ENCODE results near the gene HMOX2. TPM values are rescaled to one million over a fixed set of nuclear protein-coding genes. Genes with fewer than 3 reads are reported as not detected.

The HMOX2 gene
- total and polyA plus RNA-seq, 2 of the 13 experiments (the other 11 are each of a cell fraction or from before 2014, with no cell fraction given) = 60.3 to 70.4 TPM

DNA sequence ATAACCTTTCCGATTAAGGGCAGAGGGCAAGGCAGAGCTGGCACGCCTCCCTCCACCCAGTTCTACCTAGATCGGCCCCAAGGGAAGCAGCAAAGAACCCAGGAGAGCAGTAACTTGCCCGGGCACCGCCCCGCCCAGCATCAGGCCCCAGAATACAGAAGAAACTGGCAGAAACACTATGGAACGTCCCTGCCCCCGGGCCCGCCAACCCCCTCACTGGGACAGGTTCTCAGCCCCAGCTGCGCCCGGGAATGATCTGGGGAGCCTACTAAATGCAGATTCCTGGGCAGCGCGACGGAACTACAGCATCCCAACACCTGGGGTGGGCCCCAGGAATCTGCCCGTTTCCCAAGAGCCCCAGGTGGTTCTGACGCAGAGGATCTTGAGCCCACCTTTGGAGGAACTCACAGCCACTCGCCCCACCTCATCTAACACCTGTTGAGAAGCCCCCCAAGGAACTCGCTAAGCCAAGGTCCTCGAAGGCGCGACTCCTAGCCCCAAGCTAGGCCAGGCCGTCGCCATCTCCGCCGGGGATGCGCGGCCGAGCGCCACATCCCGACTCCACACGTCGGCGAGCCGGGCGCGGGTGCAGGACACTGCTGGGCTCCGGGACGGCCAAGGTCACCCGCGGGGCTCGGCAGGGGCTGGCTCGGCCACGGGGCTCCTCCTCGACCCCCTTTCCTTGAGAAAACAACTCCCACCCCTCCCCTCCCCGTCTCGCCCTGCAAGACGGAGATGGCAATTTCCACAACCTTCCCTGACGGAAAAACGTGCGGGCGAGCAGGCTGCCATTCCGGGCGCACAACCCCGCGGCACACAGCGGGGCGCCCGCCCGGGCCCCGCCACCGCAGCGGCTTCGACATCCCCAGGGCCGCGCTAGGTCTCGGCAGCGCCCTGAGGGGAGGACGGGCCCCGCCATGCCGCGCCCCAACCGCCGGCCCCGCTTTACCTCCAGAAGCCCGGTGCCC lies 61.5 kb downstream of the HMOX2 start (continued):
- peak; percentile 37; the same call in 1 of the 2 replicates for TF ChIP-seq ZBTB20 (CRISPR knock-in tag; IDR thresholded peaks at IDR 0.05; ENCODE audit: borderline replicate concordance, low read depth)
- TF ChIP-seq, protein P1, sequence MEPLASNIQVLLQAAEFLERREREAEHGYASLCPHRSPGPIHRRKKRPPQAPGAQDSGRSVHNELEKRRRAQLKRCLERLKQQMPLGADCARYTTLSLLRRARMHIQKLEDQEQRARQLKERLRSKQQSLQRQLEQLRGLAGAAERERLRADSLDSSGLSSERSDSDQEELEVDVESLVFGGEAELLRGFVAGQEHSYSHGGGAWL (CRISPR knock-in tag; IDR thresholded peaks at IDR 0.05) = 0 out of 2 replicates have a peak, but pooled peaks have one; percentile 26
- TF ChIP-seq SRSF1 (optimal IDR thresholded peaks at IDR 0.05; ENCODE audit: low read depth, low read length) = no peak
- peak; percentile 65 for TF ChIP-seq ZEB1 (IDR thresholded peaks at IDR 0.05; ENCODE audit: insufficient replicate concordance, low read depth)
- no peak for TF ChIP-seq POGZ (CRISPR knock-in tag; IDR thresholded peaks at IDR 0.05)
- TF ChIP-seq KDM1A (CRISPR knock-in tag; IDR thresholded peaks at IDR 0.05) = no peak
- no peak for TF ChIP-seq ZSCAN20 (CRISPR knock-in tag; IDR thresholded peaks at IDR 0.05; ENCODE audit: borderline replicate concordance)
- TF ChIP-seq ZNF850 (CRISPR knock-in tag; conservative IDR thresholded peaks at IDR 0.05) = 0 out of 2 replicates have a peak, but pooled peaks have one; percentile 37
- peak; percentile 7; the same call in 1 of the 2 replicates for TF ChIP-seq ZNF788 (CRISPR knock-in tag; IDR thresholded peaks at IDR 0.05; ENCODE audit: borderline replicate concordance)
- peak; percentile 60; the same call in 1 of the 2 replicates for TF ChIP-seq RBFOX2 (IDR thresholded peaks at IDR 0.05; ENCODE audit: low read depth, low read length)
- TF ChIP-seq, protein P2, sequence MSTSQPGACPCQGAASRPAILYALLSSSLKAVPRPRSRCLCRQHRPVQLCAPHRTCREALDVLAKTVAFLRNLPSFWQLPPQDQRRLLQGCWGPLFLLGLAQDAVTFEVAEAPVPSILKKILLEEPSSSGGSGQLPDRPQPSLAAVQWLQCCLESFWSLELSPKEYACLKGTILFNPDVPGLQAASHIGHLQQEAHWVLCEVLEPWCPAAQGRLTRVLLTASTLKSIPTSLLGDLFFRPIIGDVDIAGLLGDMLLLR (CRISPR knock-in tag; IDR thresholded peaks at IDR 0.05) = 0 out of 2 replicates have a peak, but pooled peaks have one; percentile 29
- TF ChIP-seq, protein P3, sequence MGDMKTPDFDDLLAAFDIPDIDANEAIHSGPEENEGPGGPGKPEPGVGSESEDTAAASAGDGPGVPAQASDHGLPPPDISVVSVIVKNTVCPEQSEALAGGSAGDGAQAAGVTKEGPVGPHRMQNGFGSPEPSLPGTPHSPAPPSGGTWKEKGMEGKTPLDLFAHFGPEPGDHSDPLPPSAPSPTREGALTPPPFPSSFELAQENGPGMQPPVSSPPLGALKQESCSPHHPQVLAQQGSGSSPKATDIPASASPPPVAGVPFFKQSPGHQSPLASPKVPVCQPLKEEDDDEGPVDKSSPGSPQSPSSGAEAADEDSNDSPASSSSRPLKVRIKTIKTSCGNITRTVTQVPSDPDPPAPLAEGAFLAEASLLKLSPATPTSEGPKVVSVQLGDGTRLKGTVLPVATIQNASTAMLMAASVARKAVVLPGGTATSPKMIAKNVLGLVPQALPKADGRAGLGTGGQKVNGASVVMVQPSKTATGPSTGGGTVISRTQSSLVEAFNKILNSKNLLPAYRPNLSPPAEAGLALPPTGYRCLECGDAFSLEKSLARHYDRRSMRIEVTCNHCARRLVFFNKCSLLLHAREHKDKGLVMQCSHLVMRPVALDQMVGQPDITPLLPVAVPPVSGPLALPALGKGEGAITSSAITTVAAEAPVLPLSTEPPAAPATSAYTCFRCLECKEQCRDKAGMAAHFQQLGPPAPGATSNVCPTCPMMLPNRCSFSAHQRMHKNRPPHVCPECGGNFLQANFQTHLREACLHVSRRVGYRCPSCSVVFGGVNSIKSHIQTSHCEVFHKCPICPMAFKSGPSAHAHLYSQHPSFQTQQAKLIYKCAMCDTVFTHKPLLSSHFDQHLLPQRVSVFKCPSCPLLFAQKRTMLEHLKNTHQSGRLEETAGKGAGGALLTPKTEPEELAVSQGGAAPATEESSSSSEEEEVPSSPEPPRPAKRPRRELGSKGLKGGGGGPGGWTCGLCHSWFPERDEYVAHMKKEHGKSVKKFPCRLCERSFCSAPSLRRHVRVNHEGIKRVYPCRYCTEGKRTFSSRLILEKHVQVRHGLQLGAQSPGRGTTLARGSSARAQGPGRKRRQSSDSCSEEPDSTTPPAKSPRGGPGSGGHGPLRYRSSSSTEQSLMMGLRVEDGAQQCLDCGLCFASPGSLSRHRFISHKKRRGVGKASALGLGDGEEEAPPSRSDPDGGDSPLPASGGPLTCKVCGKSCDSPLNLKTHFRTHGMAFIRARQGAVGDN (CRISPR knock-in tag; IDR thresholded peaks at IDR 0.05) = peak; percentile 51
- peak; percentile 80 for TF ChIP-seq HNRNPL (IDR thresholded peaks at IDR 0.05; ENCODE audit: low read depth, low read length)
- TF ChIP-seq, protein P4, sequence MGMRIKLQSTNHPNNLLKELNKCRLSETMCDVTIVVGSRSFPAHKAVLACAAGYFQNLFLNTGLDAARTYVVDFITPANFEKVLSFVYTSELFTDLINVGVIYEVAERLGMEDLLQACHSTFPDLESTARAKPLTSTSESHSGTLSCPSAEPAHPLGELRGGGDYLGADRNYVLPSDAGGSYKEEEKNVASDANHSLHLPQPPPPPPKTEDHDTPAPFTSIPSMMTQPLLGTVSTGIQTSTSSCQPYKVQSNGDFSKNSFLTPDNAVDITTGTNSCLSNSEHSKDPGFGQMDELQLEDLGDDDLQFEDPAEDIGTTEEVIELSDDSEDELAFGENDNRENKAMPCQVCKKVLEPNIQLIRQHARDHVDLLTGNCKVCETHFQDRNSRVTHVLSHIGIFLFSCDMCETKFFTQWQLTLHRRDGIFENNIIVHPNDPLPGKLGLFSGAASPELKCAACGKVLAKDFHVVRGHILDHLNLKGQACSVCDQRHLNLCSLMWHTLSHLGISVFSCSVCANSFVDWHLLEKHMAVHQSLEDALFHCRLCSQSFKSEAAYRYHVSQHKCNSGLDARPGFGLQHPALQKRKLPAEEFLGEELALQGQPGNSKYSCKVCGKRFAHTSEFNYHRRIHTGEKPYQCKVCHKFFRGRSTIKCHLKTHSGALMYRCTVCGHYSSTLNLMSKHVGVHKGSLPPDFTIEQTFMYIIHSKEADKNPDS (CRISPR knock-in tag; IDR thresholded peaks at IDR 0.05) = peak; percentile 13; the same call in 1 of the 2 replicates
- TF ChIP-seq CC2D1A (CRISPR knock-in tag; IDR thresholded peaks at IDR 0.05) = no peak
- TF ChIP-seq, protein P5, sequence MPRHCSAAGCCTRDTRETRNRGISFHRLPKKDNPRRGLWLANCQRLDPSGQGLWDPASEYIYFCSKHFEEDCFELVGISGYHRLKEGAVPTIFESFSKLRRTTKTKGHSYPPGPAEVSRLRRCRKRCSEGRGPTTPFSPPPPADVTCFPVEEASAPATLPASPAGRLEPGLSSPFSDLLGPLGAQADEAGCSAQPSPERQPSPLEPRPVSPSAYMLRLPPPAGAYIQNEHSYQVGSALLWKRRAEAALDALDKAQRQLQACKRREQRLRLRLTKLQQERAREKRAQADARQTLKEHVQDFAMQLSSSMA (CRISPR knock-in tag; IDR thresholded peaks at IDR 0.05) = peak; percentile 77; the same call in 1 of the 2 replicates
- TF ChIP-seq ZNF879 (CRISPR knock-in tag; IDR thresholded peaks at IDR 0.05) = 0 out of 2 replicates have a peak, but pooled peaks have one; percentile 74
- TF ChIP-seq ZNF329 (CRISPR knock-in tag; IDR thresholded peaks at IDR 0.05; ENCODE audit: low read depth) = no peak
- no peak for TF ChIP-seq DMAP1 (CRISPR knock-in tag; IDR thresholded peaks at IDR 0.05)
- peak; percentile 38; the same call in 1 of the 2 replicates for TF ChIP-seq KDM2A (CRISPR knock-in tag; IDR thresholded peaks at IDR 0.05; ENCODE audit: borderline replicate concordance, low read depth)
